Activated CD4-positive, alpha-beta T cell treated with anti-CD3 and anti-CD28 coated beads, Interleukin-2, amount 50 U/mL, for 1 hour (primary cell): ENCODE results near the gene SLC8A1.

ENCODE experiments used
- DNase-seq: peaks from one replicate; pipeline ENCODE4 v3.0.0-alpha.2; 2020

The SLC8A1 gene

DNA sequence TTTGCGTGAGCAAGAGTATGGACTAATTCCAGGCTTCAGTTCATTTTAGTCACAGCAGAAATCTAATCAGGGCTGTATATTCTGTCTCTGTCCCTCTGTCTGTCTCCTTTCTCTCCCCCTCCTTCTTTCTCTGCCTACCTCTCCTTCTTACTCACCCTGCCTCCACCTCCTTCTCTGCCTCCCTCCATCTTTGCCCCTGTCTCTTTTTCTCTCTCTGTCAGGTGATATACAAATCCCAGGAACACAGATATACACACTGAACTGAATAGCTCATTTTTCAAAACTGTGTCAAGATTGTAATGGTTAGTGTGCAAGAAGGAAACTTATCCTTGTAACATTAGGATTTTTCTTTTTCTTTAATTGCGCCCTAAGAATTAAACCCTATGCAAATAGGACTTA, 32.5 kb downstream of the SLC8A1 start:
- no peak for DNase-seq

DNA sequence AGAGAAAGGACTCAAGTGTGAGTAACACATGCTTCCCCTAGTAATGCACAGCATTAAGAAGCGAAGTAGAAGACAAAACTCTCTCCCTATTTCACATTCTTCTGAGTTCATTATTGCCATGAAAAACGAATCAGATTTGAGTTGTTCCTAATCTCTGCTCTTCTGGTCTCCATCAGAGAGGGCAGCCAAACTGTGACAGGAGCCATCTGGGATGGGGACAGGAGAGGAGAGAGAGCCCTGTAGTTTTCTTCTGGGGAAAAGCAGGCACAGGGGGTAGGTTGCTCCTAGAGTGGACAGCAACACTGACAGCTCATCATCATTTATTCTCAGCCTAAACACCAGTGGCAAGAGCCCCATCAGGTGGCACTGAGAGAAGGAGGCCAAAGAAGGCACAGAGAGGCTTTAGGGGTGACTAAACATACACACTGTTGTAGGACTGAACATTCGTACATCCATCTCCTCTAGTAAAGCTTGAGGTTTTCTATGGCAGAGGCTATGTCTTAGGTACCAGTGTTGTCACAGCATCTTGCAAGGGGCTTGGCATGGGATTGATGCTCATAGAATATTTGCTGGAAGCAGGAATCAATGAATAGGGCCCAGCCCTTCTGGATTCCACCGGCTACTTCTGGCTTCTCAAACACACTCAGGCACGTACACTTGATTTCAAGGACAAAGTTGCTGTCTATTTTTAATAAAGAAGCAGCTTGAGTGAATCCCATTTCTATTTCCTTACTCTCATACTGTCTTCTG, 33.1 kb downstream of the SLC8A1 start:
- DNase-seq: no peak

- DNase-seq: no peak
These were observed 35.4 kb downstream of the SLC8A1 start for GRCh38 chr2:40416486-40416885.

GRCh38 chr2:40415391-40415790, 36.5 kb downstream of the SLC8A1 start:
- no peak for DNase-seq

DNA sequence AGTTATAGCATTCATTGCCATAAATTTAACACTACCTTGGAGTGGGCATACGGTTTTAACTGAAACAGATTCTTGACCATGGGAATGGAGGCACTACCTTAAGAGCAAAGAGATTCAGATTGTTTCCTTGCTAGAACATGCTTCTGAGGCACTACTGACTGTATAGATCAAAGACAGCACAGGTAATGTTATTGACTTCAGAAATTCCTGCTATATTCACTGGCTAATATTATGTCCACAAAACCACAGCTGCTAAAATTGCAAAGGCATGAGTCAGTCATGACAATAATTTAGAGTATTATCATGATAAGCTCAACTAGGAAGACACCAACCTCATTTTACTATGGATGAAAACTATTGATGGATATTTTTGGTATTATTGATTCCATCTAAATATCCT, 39.4 kb downstream of the SLC8A1 start:
- DNase-seq: no peak

GRCh38 chr2:40410695-40411094, 41.2 kb downstream of the SLC8A1 start:
- DNase-seq: no peak

DNA sequence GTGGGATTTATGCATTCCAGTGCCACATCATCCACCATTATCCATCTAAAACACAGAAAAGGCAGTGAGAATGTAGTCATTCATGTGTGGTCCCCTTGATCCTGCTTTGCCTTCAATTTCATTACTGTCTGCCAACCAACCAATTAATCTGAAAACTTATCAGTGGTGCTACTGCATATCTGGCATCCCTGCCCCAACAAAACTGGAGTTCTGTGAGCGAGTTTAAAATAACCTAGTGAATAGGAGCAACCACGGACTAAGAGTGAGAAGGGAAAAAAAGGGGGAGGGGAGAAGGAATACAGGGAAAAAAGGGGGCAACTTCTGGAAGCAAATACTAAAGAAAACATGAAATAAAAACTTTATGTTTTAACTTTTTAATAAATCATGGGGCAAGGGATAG, 42.2 kb downstream of the SLC8A1 start:
- DNase-seq: no peak

- DNase-seq: no peak
These were observed 45.2 kb downstream of the SLC8A1 start for GRCh38 chr2:40406485-40407289.

DNA sequence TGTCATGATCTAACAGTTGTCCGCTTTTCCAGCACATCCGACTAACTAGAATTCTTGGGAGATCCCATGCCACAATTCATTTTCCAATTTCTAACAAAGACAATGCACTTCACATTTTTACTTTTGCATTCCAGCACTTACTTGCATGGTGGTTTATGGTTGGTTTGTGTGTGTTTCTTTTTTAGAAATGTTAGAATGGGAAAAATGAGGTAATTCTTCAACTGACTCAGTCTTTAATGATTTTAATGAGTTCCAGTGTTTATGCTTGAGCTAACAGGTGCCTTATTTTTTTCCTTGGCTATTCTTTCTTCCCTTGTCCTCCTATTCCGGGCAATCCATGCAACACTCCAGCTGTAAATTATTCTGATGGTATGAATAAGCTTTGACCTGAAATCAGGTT, 46.4 kb downstream of the SLC8A1 start:
- DNase-seq: no peak

DNA sequence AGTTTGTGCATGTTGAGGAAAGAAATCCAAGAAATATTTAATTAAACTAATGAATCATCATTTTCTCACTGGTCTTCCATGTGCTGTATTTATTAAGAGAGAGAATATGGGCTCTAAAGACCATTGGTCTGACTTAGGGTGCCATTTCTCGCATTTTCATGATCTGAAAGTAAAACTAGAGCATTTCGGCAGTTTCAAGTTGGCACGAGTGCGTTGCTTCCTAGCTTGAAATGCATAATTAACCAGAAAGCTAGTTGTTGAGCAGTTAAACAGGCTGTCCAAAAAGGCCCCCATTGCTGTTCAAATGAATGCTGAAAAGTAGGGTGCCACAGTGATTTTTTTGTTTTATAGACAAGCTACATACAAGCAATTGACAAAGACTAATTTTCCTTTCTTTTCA, 47.4 kb downstream of the SLC8A1 start:
- DNase-seq: no peak

- no peak for DNase-seq
These were observed 48.6 kb downstream of the SLC8A1 start for GRCh38 chr2:40403233-40403836.

DNA sequence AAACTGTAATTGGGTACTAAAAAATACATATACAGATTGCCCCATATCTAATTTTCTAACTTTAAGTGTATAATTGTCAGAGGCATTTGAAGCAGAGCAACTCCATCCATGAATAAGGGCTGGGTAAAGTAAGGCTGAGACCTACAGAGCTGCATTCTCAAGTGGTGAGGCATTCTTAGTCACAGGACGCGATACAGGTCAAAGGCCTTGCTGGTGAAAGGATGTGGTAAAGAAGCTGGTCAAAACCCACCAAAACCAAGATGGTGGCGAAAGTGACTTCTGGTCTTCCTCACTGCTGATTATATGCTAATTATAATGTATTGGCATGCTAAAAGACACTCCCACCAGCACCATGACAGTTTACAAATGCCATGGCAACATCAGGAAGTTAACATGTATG, 50.0 kb downstream of the SLC8A1 start:
- DNase-seq: no peak

DNA sequence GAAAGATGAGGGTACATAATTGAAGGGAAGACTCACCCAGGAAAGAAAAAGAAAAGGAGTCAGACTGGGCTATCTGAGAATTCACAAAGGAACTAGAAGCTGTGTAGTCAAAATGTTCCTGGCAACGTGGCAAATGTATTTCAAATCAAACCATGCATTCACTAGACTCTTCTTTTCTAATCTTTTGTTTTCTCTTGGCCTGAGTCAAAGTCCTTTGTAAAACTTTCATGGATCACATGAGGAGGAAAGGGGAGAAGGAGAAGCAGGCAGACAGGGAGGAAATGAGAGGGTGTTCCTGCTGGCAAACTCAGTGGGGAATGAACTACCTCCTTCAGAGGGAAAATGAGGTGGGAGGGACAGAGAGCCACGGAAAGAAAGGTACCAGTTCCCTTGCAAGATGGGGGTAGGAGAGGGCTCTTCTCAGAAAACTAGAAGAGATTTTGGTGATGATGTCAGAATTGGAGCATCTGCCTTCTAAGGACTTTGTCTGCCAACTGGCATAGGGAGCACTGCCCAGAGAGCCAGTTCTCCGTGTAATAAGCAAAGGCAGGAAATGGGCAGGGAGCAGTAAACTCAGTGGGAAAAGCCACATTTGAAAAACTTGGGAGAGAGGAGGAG, 51.4 kb downstream of the SLC8A1 start:
- DNase-seq: no peak

- DNase-seq: no peak
These were observed 54.1 kb downstream of the SLC8A1 start for GRCh38 chr2:40397765-40398164.

- DNase-seq: no peak
These were observed 55.8 kb downstream of the SLC8A1 start for GRCh38 chr2:40396124-40396523.

DNA sequence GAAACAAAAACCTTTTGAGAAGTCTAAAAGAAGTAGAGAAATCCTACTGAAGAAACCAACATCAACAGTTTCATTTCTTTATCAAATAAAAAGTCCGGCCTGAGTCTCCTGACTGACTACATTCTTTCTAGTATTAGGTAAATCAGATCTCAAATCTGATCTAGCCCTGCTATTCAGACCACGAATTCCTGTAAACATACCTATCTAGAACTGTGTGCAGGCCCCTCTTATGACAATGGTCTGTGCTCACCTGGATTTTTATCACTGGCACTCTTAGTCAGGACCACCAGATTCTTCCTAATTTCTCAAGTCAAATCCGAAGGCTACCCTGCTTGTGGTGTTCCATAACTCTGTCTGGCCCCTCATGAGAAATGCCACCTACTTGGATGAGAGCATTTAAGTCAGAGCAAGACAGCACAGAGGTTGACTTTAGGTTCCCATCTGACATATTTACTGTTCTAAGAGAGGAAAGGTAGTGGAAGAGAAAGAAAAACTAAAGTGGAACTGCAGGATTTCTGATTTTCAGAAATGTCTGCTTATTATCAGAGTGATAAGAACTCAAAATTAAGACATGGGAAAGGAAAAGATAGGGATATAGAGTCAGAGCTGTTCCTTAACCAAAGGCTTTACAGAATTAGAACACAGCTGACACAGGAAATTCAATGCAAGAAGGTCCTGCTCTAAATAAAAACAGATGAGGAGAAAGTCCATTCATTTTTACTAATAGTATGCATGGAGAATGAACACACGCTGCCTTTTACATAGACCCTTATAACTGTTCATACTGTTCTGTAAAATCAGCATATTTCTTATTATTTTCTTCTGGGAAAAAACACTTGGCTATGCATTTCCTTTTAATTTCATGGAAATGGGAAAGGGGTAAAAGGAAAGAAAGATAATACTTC, 56.5 kb downstream of the SLC8A1 start:
- DNase-seq: no peak

GRCh38 chr2:40394597-40394996, 57.3 kb downstream of the SLC8A1 start:
- no peak for DNase-seq

DNA sequence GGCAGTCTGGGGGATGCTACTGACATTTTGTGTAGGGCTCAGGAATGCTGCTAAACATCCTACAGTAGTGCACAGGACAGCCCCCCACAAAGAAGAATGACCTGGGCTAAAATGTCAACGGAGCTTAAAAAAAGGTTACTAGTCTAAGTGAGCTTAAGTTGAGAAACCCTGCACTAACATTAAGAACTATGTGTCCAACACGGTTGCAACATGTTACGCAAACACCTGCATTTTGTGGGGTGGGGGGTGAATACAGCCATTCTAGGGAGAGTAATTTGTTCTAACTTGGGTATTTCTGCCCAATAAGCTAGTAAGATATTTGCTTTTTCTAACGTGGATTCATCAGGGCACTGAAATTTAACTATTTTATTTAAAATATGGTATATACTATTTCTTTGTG, 57.9 kb downstream of the SLC8A1 start:
- DNase-seq: no peak

- DNase-seq: no peak
These were observed 63.7 kb downstream of the SLC8A1 start for GRCh38 chr2:40388161-40388560.

DNA sequence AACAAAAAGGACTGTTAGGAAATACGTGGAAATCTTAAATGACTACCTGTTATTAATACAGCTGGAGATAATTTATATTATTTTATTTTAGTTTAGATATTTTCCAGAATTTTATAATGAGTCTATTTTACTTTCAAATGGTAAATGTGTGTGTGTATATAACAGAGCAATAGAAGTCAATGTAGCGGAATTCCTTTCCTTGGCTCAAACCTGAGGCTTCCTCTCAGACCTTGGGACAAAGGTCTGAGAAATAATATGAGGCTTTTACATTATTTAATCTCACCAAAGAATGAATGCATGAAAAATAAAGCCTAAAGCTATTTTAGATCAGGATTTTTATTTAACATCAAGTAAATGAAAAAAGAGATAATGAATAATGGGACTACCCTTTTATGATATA, 65.7 kb downstream of the SLC8A1 start:
- no peak for DNase-seq

DNA sequence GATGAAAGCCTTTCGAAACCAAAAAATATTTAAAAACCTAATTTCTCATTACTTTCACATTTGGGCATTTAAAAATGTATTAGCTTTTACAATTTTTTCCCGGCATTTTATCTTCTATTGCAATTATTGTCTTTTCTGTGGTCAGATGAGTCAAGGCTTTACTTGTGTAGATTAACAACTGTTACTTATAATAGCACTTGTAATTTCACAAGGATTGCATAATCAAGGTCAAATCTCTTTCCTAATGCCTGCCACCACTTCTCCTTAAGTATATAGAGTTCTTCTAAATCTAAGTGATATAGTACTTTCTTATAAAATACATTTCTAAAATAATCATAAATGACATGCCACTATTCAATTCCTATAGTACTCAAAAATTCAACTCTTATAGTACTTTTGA, 67.2 kb downstream of the SLC8A1 start:
- DNase-seq: no peak

DNA sequence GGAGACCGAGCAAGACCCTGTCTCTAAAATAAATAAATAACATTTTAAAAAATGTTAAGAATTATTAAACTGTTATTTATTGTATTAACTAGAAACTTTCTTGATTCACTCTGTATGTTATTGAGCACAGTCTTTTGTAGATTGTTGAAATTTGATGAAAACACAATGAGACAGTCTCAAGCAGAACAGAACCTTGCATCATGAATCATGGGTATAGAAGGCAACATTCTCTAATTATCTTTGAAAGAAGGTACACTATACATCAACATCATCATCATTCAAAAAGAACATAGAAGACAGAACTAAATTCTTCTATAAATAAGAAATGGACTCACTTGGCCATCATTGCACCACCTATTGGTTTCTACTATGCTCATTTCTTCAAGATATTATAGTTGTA, 67.7 kb downstream of the SLC8A1 start:
- no peak for DNase-seq

DNA sequence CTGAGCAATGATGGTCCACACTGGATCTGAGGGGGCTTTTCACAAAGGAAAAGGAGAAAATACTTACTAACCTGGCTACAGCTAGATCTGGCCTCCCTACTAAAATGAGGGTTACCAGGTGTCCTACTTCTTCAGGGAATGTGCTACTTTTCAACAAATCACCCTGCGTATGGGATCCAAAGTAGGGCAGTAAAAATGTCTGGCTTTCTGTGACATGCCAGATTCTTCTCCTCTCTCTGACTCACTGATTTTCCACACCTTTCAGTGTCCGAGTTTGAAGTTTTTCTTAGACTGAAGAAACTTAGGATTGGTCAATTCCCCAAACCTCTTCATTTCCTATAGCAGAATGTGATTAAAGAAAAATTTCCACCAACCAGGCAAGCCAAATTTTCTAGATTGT, 71.2 kb downstream of the SLC8A1 start:
- DNase-seq: no peak
